IPS DF 4.7 (cell line): ENCODE results near the gene ZNF804A.

Experiments
- DNase-seq: peaks from one replicate; pipeline ENCODE4 v3.0.0-alpha.2; 2013; ENCODE audit warnings: low spot score; ENCODE audit errors: extremely low read depth

The ZNF804A gene

DNA sequence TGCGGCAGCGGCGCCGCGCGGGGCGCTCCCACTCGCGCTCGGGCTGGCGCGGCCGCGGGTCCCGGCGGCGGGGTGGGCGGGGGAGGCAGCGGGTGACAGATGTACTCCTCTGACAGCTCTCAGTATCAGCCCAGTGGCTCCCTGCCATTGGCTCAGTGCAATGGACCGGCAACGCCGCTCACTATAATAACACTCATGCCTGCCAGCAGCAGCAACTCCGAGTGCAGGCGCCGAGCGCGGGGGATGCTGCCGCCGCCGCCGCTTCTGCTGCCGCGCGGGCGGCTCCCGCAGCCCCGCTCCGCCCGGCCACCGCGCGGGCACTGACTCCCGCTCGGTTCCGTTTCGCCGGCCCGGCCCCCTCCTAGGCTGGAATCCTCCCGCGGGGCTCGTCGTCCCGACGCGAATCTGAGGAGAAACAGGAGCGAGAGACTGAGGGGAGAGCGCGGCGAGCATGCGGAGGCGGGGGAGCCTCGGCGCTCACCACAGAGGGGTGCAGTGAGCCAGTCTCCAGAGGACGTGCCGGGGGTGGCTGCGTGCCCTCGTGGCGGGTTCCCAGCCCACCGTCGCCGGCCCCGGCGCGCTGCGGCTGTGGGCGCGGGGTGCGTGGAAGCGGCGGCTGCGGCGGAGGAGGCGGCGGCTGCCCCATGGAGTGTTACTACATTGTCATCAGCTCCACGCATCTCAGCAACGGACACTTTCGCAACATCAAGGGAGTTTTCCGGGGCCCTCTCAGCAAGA is at the start of gene ZNF804A:
TSS of gene ZNF804A (plus strand) at position 214 of the 738 bp plus-strand sequence. CDS start at position 645, 431 bp downstream.
- no peak for DNase-seq

DNA sequence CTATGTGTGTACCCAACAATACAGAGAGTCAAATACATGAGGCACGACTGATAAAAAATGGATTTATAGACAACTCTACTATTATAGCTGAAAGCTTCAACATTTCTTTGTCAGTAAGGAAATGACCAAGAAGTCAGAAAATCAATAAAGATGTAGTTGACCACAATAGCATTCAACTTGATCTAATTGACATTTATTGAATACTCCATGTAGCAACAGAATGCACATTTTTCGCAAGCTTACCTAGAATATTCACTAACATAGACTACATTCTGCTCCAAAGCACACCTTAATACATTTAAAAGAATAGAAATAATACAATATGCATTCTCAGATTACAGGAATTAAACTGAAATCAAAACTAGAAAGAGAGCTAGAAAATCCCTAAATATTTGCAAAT is 49.2 kb upstream of the ZNF804A start:
- DNase-seq = no peak

DNA sequence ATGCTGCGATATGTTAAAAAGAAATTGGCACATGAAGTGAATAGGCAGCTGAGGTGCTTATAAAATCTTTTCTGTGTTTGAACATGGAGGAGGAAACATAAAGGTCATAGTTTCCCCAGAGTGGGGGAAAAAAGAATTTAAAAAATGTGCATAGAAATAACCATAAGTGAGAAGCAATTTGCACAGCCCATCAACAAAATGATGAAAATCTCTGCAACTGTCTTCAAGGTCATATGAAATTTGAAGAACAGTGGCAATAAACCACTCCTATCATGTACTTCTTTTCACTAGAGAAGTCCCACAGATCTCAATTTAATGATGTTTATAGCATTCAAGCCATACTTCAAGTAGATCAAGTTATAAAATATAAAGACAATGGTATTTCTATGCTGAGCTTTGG is 46.7 kb upstream of the ZNF804A start:
- DNase-seq = no peak

DNA sequence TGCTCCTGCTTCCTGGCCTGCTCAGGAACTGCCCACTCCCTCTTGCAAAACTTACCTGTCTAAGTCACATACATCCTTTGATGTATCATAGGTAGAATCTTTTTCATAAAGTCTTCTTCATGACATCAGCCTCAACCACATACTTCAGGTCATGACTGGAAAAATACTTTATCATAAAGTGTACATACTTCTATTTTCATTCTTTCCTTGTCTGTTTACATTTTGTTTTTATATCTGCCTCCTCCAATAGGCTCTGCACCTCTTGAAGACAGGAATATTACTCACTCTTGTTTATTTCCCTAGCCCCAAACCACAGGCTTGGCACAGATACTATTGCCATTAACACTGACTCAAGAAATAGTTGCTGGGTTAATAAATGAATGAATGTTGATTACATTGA is 43.6 kb upstream of the ZNF804A start:
- DNase-seq = no peak

DNA sequence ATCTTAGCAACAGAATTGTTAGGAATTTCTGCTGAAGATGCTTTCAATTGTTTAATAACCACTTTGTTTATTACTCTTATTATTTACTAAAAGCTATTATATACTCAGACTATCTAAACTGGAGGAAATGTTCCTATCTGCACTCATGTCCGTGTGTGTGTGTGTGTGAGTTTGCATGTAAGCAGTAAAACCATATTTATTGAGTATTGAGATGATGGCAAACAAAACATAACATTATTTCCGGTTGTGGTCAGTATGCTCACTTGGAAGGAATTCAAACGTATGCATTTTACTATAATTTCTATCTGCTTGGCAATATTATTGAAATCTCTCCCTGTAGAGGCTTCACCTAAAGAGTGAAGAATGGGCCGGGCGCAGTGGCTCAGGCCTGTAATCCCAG is 43.0 kb upstream of the ZNF804A start:
- DNase-seq = no peak

DNA sequence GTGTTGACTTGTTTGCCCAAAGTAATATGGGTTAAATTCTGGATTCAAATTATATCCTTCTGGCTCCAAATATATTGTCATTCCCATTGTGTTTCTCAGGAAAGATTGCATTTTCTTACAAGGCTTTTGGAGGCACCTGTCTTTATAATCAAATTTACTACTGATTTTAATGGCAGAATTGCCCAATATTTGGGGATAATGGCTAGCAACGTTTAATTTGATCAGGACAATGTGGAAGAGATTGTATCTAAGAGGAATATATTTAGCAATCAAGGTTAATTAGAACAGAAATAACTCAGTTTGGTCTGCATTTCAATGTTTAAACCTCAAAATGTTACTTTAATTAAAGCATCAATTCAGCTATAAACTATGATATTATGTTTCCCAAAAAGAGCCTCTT is 41.7 kb upstream of the ZNF804A start:
- no peak for DNase-seq

DNA sequence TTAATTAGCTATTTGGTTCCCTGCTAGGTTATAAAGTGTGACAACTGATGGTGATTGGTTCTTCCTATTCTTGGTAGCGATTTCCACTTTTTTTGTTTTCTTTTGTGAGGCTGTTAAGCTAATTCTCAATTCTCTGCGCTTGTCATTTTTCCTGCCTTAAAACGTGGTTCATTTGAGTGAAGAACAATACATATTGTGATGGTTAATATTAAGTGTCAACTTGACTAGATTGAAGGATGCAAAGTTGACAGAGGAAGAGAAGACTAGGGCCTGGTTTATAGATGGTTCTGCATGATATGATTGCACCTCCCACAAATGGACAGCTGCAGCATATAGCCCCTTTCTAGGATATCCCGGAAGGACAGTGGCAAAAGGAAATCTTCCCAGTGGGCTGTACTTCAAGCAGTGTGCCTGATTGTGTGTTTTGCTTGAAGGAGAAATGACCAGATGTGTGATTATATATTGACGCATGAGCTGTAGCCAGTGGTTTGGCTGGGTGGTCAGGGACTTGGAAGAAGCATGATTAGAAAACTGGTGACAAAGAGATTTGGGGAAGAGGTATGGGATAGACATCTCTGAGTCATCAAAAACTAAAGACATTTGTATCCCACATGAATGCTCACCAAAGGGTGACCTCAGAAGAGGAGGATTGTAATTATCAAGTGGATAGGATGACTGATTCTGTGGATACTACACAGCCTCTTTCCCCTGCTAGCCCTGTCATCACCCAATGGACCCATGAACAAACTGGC is 39.4 kb upstream of the ZNF804A start:
- DNase-seq = no peak

DNA sequence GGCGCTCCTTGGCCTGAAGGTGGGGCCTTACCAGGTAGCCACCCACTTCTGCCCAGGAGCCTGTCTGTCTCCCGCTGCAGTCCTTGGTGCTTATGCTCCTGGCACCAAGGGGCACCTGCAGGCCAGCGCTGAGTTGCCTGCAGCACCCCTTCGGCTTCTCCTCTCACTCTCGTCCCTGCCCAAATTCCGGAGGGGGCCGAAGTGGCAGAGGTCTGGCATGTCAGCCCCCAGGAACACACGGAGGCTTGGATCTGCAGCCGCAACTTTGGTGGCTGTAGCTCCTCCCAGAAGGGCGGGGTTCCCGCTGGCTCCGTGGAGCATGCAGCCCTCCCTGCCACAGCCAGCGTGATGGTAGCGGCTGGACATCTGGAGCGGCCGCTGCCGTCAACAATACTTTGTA is 37.7 kb upstream of the ZNF804A start:
- DNase-seq = no peak

DNA sequence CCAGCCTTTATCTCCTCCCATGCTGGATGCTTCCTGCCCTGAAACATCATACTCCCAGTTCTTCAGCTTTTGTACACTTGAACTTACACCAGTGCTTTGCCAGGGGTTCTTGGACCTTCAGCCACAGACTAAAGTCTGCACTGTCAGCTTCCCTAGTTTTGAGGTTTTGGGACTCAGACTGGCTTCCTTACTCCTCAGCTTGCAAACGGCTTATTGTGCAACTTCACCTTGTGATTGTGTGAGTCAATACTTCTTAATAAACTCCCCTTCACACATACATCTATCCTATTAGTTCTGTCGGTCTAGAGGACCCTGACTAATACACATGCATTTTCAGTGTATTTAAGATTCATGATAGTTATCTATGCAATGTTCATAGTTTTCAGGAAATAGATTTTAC is 35.8 kb upstream of the ZNF804A start:
- no peak for DNase-seq

DNA sequence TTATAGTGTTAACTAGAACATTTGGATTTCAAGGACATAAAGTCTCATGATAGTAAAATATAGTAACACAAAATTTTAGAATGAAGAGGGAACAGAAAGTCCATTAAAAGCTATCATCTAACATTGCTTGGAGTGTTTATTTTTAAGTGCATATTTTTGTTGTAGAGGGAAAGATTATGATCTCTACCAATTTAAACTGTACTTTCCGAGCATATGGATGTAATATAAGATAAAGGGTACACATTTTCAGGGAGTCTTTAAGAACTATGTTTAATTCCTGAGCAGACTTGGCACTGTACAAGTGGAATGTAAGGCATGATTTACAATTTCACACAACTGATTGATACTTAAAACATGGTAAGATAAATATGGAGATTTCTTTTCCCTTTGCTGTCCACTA is 34.2 kb upstream of the ZNF804A start:
- no peak for DNase-seq

DNA sequence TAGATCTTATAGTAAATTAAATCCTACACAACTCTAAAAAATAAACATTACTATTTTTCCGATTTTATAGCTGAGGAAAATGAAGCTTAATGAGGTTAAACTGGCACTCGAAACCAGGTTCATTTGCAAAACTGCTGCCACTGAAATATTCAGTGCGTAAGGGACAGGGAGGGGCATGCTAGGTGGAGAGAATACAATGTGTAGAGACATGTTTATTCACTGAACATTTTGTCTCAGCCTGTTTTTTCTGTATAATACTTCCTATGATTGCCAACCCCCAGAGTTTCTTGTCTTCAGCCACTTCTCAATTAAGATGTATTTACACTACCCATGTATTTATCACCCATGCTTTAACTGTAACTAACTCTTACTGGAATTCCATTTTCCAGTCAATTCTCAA is 31.6 kb upstream of the ZNF804A start:
- no peak for DNase-seq

DNA sequence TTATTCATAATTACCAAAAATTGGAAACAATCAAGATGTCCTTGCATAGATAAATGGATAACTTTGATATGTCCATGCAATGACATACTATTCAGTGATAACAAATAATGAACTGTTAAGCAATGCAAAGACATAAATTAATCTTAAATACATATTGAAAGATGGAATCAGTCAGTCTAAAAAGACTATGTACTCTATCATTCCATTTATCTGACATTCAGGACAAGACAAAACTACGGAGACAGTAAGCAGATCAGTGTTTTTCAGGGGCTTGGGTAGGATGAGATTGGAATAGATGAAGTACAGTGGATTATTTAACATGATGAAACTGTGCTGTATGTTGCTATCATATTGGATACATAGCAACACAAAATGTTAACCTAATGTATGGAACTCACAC is 21.3 kb upstream of the ZNF804A start:
- DNase-seq = no peak

DNA sequence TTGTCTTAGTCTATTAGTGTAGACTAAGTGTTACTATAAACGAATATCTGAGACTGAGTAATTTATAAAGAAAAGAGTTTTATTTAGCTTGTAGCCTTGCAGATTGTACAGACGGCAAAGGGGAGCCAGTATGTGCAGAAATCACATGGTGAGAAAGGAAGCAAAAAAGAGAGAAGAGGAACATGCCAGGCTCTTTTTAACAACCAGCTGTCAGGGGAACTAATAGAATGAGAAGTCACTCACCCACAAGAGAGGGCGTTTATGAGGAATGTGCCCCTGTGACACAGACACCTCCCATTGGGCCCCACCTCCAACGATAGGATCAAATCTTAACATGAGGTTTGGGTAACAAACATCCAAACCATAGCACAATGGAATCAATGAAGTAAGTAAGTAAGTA is 20.6 kb upstream of the ZNF804A start:
- no peak for DNase-seq

DNA sequence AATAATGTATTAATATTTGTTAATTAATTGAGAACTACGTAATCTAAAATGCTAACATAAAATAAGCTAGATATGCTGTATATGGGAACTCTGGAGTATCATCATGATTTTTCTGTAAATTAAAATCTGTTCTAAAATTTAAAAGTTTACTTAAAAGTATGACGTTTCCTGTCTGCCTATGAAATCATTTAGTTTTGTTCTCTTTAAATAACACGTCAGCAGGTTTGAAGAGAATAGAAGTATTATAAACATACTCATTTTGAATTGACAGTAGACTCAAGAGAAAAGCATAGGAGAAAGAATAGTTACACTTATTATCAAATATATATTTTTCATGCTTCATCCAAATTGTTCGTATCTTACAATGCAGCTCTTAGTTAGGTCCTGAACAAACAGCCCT is 19.1 kb upstream of the ZNF804A start:
- DNase-seq = no peak

DNA sequence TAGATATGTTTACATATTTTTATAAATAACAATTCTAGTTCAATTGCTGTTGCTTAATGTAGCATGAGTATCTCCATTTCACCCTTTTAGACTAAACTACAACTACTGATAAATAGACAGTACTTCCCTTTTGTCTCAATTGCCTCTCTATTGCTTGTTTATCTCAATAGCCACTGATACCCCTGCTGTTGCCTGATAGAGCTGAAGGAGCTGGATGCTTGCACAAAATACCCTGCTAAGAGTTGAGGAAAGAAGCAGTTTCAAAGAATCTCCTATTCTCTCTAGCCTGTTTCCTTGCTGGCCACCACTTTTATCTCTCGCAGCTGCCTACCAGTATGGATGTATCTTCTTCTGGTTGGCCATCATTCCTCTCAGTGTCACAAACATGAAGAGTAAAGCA is 16.9 kb upstream of the ZNF804A start:
- DNase-seq = no peak

DNA sequence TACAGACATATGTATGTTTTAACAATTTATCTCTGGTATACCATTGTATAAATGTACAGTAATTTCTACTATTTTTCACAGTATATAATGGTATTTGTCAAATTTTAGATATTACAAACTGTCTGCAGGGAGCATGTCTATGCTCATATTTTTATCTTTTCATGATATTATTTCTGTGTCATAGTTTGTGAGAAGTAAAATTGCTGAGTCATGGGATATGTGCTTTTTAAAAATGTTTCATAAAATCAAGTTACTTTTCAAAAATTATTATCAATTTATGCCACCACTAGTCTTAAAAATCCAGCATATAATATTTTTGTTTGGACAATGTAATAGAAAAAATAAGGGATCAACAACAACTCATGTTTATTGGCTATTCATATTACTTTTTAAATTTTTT is 9.1 kb upstream of the ZNF804A start:
- no peak for DNase-seq

DNA sequence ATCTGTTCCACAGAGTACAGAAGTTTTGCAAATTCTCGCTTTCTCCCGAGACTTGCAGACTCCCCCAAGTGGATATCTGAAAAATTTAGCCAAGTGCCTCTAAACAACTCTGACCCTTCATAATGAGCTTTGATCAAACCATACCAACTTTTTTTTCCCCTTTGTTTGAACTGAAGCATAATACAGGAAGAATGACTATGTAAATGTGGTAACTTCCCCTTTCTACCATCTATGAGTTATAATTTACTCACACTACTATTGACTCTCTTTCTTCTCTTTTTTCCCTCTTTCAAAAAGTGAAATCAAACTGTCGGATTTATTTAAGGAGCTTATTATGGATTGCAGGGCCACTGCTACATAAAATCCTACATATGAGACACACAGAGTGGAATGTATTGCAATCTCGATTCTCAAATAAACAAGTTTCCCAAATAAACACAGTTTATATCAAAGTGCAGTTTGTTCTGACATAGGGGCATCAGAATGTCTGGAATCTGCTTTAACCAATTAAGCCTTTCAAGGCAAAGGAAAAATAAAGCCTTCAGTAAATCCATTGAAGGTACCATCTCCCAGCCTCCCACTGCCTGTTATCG is 1.4 kb upstream of the ZNF804A start:
- DNase-seq = no peak

DNA sequence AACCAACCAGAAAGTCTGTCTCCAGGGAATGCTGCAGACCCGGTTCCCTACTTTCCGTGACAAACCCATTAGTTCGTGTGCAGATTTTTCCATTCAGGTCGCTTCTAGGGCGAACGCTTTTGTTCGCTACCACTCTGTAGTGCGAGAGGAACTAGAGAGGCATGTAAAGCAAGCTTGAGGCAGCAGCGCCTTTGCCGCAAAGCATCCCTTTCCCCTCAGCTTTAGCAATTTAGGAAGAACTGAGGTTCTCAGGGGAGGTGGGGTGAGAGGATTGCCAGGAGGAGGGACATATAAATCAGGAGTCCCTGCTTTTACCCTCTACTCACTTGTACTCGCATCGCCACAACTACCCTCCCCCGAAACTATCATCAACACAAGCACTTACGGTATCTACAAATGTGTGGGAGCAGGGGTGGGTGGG is 748 bp upstream of the ZNF804A start:
- peak; percentile 44 for DNase-seq

DNA sequence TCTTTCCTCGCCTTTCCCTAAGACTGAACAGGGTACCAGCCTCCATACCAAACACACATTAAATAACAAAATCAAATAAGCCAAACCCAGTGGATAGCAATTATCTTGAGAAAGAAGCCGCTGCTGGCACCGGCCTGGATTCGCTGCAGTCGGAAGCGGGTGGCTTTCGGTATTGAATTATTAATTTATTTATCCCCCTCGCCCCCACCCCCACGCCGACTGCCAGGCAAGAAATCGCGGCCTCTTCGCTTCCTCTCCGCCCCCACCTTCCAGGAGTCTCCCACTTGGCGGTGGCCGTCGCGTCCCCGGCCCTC is 370 bp upstream of the ZNF804A start:
- DNase-seq = no peak

DNA sequence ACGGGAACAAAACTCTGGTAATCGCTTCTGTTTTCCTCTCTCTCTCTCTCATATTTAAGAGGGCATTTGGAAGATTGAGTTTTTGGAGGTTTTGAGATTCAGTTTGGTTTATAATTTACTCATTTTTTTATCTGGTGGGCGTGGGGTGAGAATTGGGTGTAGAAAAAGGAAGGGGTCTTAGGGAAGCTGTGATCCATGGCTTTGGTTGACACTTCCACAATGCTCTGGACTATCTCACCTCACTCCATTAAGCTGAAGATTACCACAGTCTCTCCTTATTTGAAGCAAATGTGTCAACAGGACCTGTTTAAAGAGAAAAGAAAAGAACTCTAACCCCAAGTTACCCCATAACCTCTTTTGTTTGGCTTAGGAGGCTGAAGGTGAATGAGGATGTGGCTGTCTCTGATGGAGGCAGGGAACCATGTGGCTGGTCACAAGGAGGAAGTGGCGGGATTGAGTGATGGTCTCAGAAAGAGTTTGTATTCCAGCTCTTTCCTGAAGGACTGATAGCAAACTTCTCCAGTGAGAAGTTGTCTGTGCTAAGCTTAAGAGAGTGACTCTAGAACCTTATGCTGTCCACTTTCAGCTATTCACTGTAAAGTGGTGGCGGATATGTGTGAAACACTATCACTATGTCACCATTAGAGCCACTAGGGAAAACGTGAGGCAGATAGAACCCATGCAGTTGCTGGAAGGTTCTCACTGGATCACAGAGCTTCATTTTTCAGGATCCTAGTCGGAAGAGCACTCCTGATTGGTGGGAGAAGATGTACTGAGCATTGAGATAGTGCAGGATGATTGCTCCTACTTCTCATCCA is 934 bp downstream of the ZNF804A start:
- no peak for DNase-seq

DNA sequence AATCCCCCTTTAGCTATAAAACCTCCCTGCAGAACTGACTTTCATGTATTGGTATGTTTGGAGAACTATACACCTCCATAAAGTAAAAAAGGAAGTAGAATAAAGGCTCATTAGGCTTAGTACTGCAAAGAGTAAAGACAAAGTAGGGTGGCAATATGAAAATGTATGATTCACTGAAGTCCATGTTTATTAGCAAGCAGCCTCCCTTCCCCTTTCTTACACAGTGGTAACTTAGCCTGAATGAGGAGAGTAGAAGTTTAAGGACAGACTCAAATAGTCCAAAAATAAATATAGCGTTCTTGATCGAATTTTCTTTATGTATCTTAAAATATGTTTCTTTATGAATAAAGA is 1.5 kb downstream of the ZNF804A start:
- no peak for DNase-seq

DNA sequence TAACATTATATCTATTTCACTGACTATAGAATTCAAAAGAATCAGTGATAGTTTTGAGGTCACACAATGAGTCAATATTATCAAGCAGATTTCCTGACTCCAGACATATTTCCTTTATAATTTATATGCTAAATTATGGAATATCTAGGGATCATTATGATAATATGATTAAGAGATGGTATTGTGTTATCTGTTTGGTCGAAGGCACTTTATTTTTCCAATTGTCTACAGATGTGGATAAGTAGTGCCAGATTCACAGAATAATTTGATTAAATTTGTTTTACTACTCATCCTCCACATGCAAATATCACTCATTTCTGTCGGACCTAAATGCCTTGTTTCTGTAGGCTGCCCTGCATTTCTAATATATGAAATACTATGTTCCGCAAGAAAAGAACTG is 4.4 kb downstream of the ZNF804A start:
- DNase-seq = no peak
